Keratinocyte (primary cell): ENCODE data around the gene MCAM. TPM values are rescaled to one million over a fixed set of nuclear protein-coding genes. Genes with fewer than 3 reads are reported as not detected.

Experiments
- DNase-seq: peaks from one replicate; pipeline ENCODE4 v3.0.0-alpha.2; 2011; ENCODE audit warnings: low read depth, missing footprints, low spot score
- FAIRE-seq: peaks from 2 replicates; lab custom pipeline; 2011; peaks lifted over from hg19 to GRCh38; lab: Jason Lieb, UNC
- H2AFZ ChIP-seq: 2 replicates; pipeline ENCODE4 v1.6.0; 2012; ENCODE audit warnings: low read length, control low read depth, inconsistent platforms; ENCODE audit not compliant: control insufficient read depth
- H3K27ac ChIP-seq: 2 replicates; pipeline ENCODE4 v1.5.1; 2011; ENCODE audit warnings: low read length; ENCODE audit not compliant: control insufficient read depth, insufficient read depth
- H3K27me3 ChIP-seq: 3 replicates; pipeline ENCODE4 v1.6.0; 2011; ENCODE audit warnings: low read length; ENCODE audit not compliant: control insufficient read depth, insufficient read depth; ENCODE audit errors: extremely low read depth
- H3K36me3 ChIP-seq, 2 experiments: 2 replicates in 1 of 2; 3 replicates in 1 of 2; pipeline ENCODE4 v1.5.1; 2011; ENCODE audit warnings: low read length in 2 of 2, mild to moderate bottlenecking in 1 of 2; ENCODE audit not compliant: control insufficient read depth in 2 of 2, insufficient read depth in 2 of 2; ENCODE audit errors: extremely low read depth in 1 of 2
- H3K4me1 ChIP-seq: 3 replicates; pipeline ENCODE4 v1.5.1; 2011; ENCODE audit warnings: low read length; ENCODE audit not compliant: control insufficient read depth, insufficient read depth; ENCODE audit errors: extremely low read depth
- H3K4me2 ChIP-seq: 3 replicates; pipeline ENCODE4 v1.6.0; 2011; ENCODE audit warnings: low read depth, low read length; ENCODE audit not compliant: control insufficient read depth, insufficient read depth; ENCODE audit errors: extremely low read depth
- H3K4me3 ChIP-seq, 3 experiments: fragments of 200-600 bp in 1 of 3; sonication (generic) in 1 of 3; 2 replicates in 2 of 3; 3 replicates in 1 of 3; pipeline ENCODE4 v1.5.1; 2011 to 2016; ENCODE audit warnings: low read length in 3 of 3, mild to moderate bottlenecking in 3 of 3, control low read depth in 2 of 3, inconsistent platforms in 1 of 3, low read depth in 1 of 3, mixed read lengths in 1 of 3, mixed run types in 1 of 3, moderate library complexity in 1 of 3; ENCODE audit not compliant: control insufficient read depth in 2 of 3, insufficient read depth in 2 of 3; ENCODE audit errors: extremely low read depth in 1 of 3
- H3K79me2 ChIP-seq: 2 replicates; pipeline ENCODE4 v1.6.0; 2012; ENCODE audit warnings: low read length; ENCODE audit not compliant: control insufficient read depth, insufficient read depth
- H3K9ac ChIP-seq: 3 replicates; pipeline ENCODE4 v1.6.0; 2011; ENCODE audit warnings: low read length; ENCODE audit not compliant: control insufficient read depth, insufficient read depth; ENCODE audit errors: extremely low read depth
- H3K9me1 ChIP-seq: 3 replicates; pipeline ENCODE4 v1.6.0; 2011; ENCODE audit warnings: low read length; ENCODE audit not compliant: control insufficient read depth, insufficient read depth; ENCODE audit errors: extremely low read depth
- H3K9me3 ChIP-seq: 2 replicates; pipeline ENCODE4 v1.5.1; 2012; ENCODE audit warnings: low read depth, low read length; ENCODE audit not compliant: control insufficient read depth
- H4K20me1 ChIP-seq: 3 replicates; pipeline ENCODE4 v1.6.0; 2011; ENCODE audit warnings: low read length; ENCODE audit not compliant: control insufficient read depth, insufficient read depth; ENCODE audit errors: extremely low read depth
- CTCF ChIP-seq, 3 experiments: IDR thresholded peaks in 1 of 3; conservative IDR thresholded peaks in 1 of 3; optimal IDR thresholded peaks in 1 of 3; 2 replicates in 2 of 3; 3 replicates in 1 of 3; pipeline versions ENCODE3 to v1.5.1; 2011; ENCODE audit warnings: low read length in 3 of 3, mild to moderate bottlenecking in 3 of 3, moderate library complexity in 2 of 3, control low read depth in 1 of 3, inconsistent platforms in 1 of 3; ENCODE audit not compliant: insufficient read depth in 2 of 3; ENCODE audit errors: extremely low read depth in 1 of 3
- EZH2 ChIP-seq: IDR thresholded peaks from one replicate; pipeline ENCODE4 v1.6.1; 2012; ENCODE audit warnings: inconsistent platforms, mild to moderate bottlenecking, low read length, moderate library complexity
- dilution Hi-C: fragments of 300-500 bp; cut with MboI; formaldehyde crosslinking; loops from one replicate; pipeline ENCODE4 v1.7.0; 2020; ENCODE audit warnings: low sequenced_read_pairs; ENCODE audit not compliant: extremely low pct_ligation_motif_present
- polyA plus RNA-seq, 5 experiments: library from polyadenylated mRNA; depleted of rRNA in 3 of 5; stranded (reverse) in 3 of 5; stranded (forward) in 1 of 5; unstranded in 1 of 5; fragments of >200 nt; gene quantifications; 1 replicate in 1 of 5; 2 replicates in 3 of 5; 3 replicates in 1 of 5; pipeline versions ENCODE4 v1.2.1 to v1.2.3, GENCODE V29; 2011 to 2012; ENCODE audit warnings: missing spikeins in 2 of 5, low read depth in 1 of 5, low replicate concordance in 1 of 5

Gene MCAM
- polyA plus RNA-seq, 1 donor (not counting 4 experiments of a cell fraction or from before 2014, with no cell fraction given), result 8.5 TPM

- H3K27ac ChIP-seq, result no peak overlapping the region
- H3K9ac ChIP-seq, result no peak overlapping the region
- no peak overlapping the region for H3K4me3 ChIP-seq
- peak; percentile 78 to 87 (median 83) for TF ChIP-seq CTCF (optimal IDR thresholded peaks at IDR 0.05 in 1 of 3, IDR thresholded peaks at IDR 0.05 in 1 of 3, conservative IDR thresholded peaks at IDR 0.05 in 1 of 3; ENCODE audit: extremely low read depth in 1 of 3, insufficient read depth in 2 of 3, low read length in 3 of 3)
- no peak for TF ChIP-seq EZH2
- no peaks in the 10 kb centered on the region for H3K9me1 ChIP-seq
- H3K9me3 ChIP-seq, result no peaks in the 10 kb centered on the region
- peaks cover 26% of the 10 kb centered on the region for H3K79me2 ChIP-seq
- no peak overlapping the region for H3K4me2 ChIP-seq
- no peak for DNase-seq
- FAIRE-seq, result no peak
- peaks cover 3% of the 10 kb centered on the region for H4K20me1 ChIP-seq
- peaks cover 19% of the 10 kb centered on the region for H3K4me1 ChIP-seq
- H3K36me3 ChIP-seq, result peaks cover 4 to 14% of the 10 kb centered on the region in 2 experiments
- H2AFZ ChIP-seq, result no peak overlapping the region
- peaks cover 34% of the 10 kb centered on the region for H3K27me3 ChIP-seq
- dilution Hi-C loops, result no loop called here
Measured at GRCh38 chr11:119338318-119338890, 21.5 kb upstream of the MCAM start.

- Histone ChIP-seq H3K27me3 (peaks cover 34% of the 10 kb centered on the region), H4K20me1 (peaks cover 3% of the 10 kb centered on the region), H3K9ac (peak overlapping the region; percentile 8), H3K36me3 (peaks cover 4 to 14% of the 10 kb centered on the region in 2 experiments), H3K4me3 (no peak overlapping the region), H2AFZ (no peak overlapping the region), H3K4me2 (no peak overlapping the region), H3K79me2 (peaks cover 26% of the 10 kb centered on the region), H3K9me3 (no peaks in the 10 kb centered on the region), H3K4me1 (peaks cover 19% of the 10 kb centered on the region), H3K27ac (no peak overlapping the region), H3K9me1 (no peaks in the 10 kb centered on the region)
- no peak for DNase-seq
- no peak for FAIRE-seq
- dilution Hi-C loops, result no loop called here
- TF ChIP-seq CTCF (optimal IDR thresholded peaks at IDR 0.05 in 1 of 3, IDR thresholded peaks at IDR 0.05 in 1 of 3, conservative IDR thresholded peaks at IDR 0.05 in 1 of 3; ENCODE audit: extremely low read depth in 1 of 3, insufficient read depth in 2 of 3, low read length in 3 of 3), result no peak
- no peak for TF ChIP-seq EZH2
Measured at GRCh38 chr11:119337581-119338317, 20.8 kb upstream of the MCAM start.
